H9 (cell line): ENCODE data around the gene B4GALT3. TPM values are rescaled to one million over a fixed set of nuclear protein-coding genes. Genes with fewer than 3 reads are reported as not detected.

Experiments used
- DNase-seq: peaks from one replicate; pipeline ENCODE4 v3.0.0-alpha.2; 2017
- H2AFZ ChIP-seq: one replicate; pipeline ENCODE4 v1.6.1; 2013; ENCODE audit warnings: mild to moderate bottlenecking, low read length, control low read depth, moderate library complexity
- H2AK5ac ChIP-seq: 2 replicates; pipeline ENCODE4 v1.6.1; 2013; ENCODE audit warnings: low read length, control low read depth, mixed read lengths; ENCODE audit not compliant: insufficient read length
- H2BK120ac ChIP-seq: one replicate; pipeline ENCODE4 v1.6.1; 2013; ENCODE audit warnings: low read depth, mild to moderate bottlenecking, low read length, control low read depth, inconsistent platforms; ENCODE audit not compliant: poor library complexity, severe bottlenecking
- H2BK12ac ChIP-seq: 2 replicates; pipeline ENCODE4 v1.6.1; 2013; ENCODE audit warnings: low read length, control low read depth, mixed read lengths, low read depth; ENCODE audit not compliant: insufficient read length
- H2BK15ac ChIP-seq: 2 replicates; pipeline ENCODE4 v1.6.1; 2013; ENCODE audit warnings: low read depth, low read length, control low read depth
- H2BK20ac ChIP-seq: one replicate; pipeline ENCODE4 v1.6.1; 2013; ENCODE audit warnings: low read depth, mild to moderate bottlenecking, low read length, control low read depth, inconsistent platforms; ENCODE audit not compliant: poor library complexity, severe bottlenecking
- H2BK5ac ChIP-seq: 2 replicates; pipeline ENCODE4 v1.6.1; 2013; ENCODE audit warnings: low read length, control low read depth, mixed read lengths; ENCODE audit not compliant: insufficient read length
- H3K14ac ChIP-seq: 2 replicates; pipeline ENCODE4 v1.6.1; 2013; ENCODE audit warnings: low read length, control low read depth; ENCODE audit not compliant: insufficient read depth
- H3K18ac ChIP-seq: 2 replicates; pipeline ENCODE4 v1.6.1; 2013; ENCODE audit warnings: low read depth, mild to moderate bottlenecking, mixed read lengths, low read length, control low read depth; ENCODE audit not compliant: insufficient read length
- H3K23ac ChIP-seq: 2 replicates; pipeline ENCODE4 v1.6.1; 2013; ENCODE audit warnings: low read length, control low read depth, mixed read lengths, low read depth; ENCODE audit not compliant: insufficient read length
- H3K23me2 ChIP-seq: 2 replicates; pipeline ENCODE4 v1.6.1; 2013; ENCODE audit warnings: low read depth, mild to moderate bottlenecking, mixed read lengths, low read length, control low read depth; ENCODE audit not compliant: insufficient read length, poor library complexity, severe bottlenecking
- H3K27ac ChIP-seq: 2 replicates; pipeline ENCODE4 v1.5.1; 2013; ENCODE audit warnings: low read length, control low read depth, mixed read lengths, low read depth; ENCODE audit not compliant: insufficient read length
- H3K27me3 ChIP-seq: 2 replicates; pipeline ENCODE4 v1.6.1; 2013; ENCODE audit warnings: low read length, control low read depth, inconsistent platforms; ENCODE audit not compliant: insufficient read depth
- H3K4ac ChIP-seq: 2 replicates; pipeline ENCODE4 v1.6.1; 2013; ENCODE audit warnings: low read depth, mild to moderate bottlenecking, control low read depth, inconsistent platforms, low read length, moderate library complexity
- H3K4me1 ChIP-seq: 2 replicates; pipeline ENCODE4 v1.6.1; 2013; ENCODE audit warnings: low read length, control low read depth, inconsistent platforms; ENCODE audit not compliant: insufficient read depth
- H3K4me2 ChIP-seq: 2 replicates; pipeline ENCODE4 v1.6.1; 2013; ENCODE audit warnings: low read length, control low read depth, mixed read lengths; ENCODE audit not compliant: insufficient read length, insufficient read depth
- H3K56ac ChIP-seq: 2 replicates; pipeline ENCODE4 v1.6.1; 2013; ENCODE audit warnings: low read depth, mild to moderate bottlenecking, mixed read lengths, low read length, control low read depth; ENCODE audit not compliant: insufficient read length
- H3K79me1 ChIP-seq: 2 replicates; pipeline ENCODE4 v1.6.1; 2013; ENCODE audit warnings: low read depth, mild to moderate bottlenecking, moderate library complexity, low read length, control low read depth, inconsistent platforms; ENCODE audit not compliant: insufficient read depth, poor library complexity, severe bottlenecking
- H3K79me2 ChIP-seq: 2 replicates; pipeline ENCODE4 v1.6.1; 2013; ENCODE audit warnings: low read length, control low read depth, inconsistent platforms; ENCODE audit not compliant: insufficient read depth
- H3K9ac ChIP-seq: 2 replicates; pipeline ENCODE4 v1.6.1; 2013; ENCODE audit warnings: low read length, control low read depth, mixed read lengths; ENCODE audit not compliant: insufficient read length; ENCODE audit errors: extremely low read depth
- H3K9me3 ChIP-seq: one replicate; pipeline ENCODE4 v1.6.1; 2013; ENCODE audit warnings: low read depth, low read length, inconsistent platforms; ENCODE audit not compliant: control insufficient read depth
- H3T11ph ChIP-seq: one replicate; pipeline ENCODE4 v1.6.1; 2013; ENCODE audit warnings: mild to moderate bottlenecking, low read length, control low read depth, inconsistent platforms
- H4K20me1 ChIP-seq: one replicate; pipeline ENCODE4 v1.6.1; 2013; ENCODE audit not compliant: control insufficient read depth, insufficient read length, insufficient read depth
- H4K5ac ChIP-seq: 2 replicates; pipeline ENCODE4 v1.6.1; 2013; ENCODE audit warnings: low read depth, mild to moderate bottlenecking, mixed read lengths, low read length, control low read depth; ENCODE audit not compliant: insufficient read length
- H4K8ac ChIP-seq: replicated peaks from 2 replicates; pipeline ENCODE4 v1.6.1; 2013; ENCODE audit warnings: low read length, control low read depth, mixed read lengths, low read depth; ENCODE audit not compliant: insufficient read length
- H4K91ac ChIP-seq: 2 replicates; pipeline ENCODE4 v1.6.1; 2013; ENCODE audit warnings: low read depth, mild to moderate bottlenecking, moderate library complexity, mixed read lengths, low read length, control low read depth; ENCODE audit not compliant: insufficient read length
- H3K27ac Mint-ChIP-seq, 3 experiments: 2 replicates in 2 of 3; 3 replicates in 1 of 3; pipeline ENCODE4 v1.8.0; 2020 to 2021; ENCODE audit warnings: mixed read lengths in 3 of 3, mild to moderate bottlenecking in 1 of 3, moderate library complexity in 1 of 3
- H3K27me3 Mint-ChIP-seq: 2 replicates; pipeline ENCODE4 v1.8.0; 2021; ENCODE audit warnings: low read depth, mild to moderate bottlenecking, moderate library complexity, mixed read lengths
- H3K36me3 Mint-ChIP-seq, 3 experiments: 2 replicates in 2 of 3; 3 replicates in 1 of 3; pipeline ENCODE4 v1.8.0; 2020 to 2021; ENCODE audit warnings: low read depth in 3 of 3, mixed read lengths in 3 of 3; ENCODE audit not compliant: insufficient read depth in 1 of 3
- H3K4me1 Mint-ChIP-seq, 2 experiments: 2 replicates each; pipeline ENCODE4 v1.8.0; 2020; ENCODE audit warnings: mixed read lengths in 2 of 2
- H3K4me3 Mint-ChIP-seq, 2 experiments: 2 replicates in 1 of 2; 3 replicates in 1 of 2; pipeline ENCODE4 v1.8.0; 2020 to 2021; ENCODE audit warnings: mild to moderate bottlenecking in 2 of 2, mixed read lengths in 2 of 2, moderate library complexity in 1 of 2
- H3K9me3 Mint-ChIP-seq, 2 experiments: 2 replicates in 1 of 2; 3 replicates in 1 of 2; pipeline ENCODE4 v1.8.0; 2020; ENCODE audit warnings: mild to moderate bottlenecking in 2 of 2, mixed read lengths in 2 of 2, moderate library complexity in 1 of 2
- CTCF ChIP-seq: fragments of 200-600 bp; sonication (generic); conservative IDR thresholded peaks from 3 replicates; pipeline ENCODE4 v1.8.0; 2021; ENCODE audit warnings: antibody characterized with exemption, mild to moderate bottlenecking
- WGBS: extraction: QIAGEN DNeasy Blood & Tissue Kit; methylation state at CpG from one replicate; pipeline ENCODE4 v1.1.7; 2013; ENCODE audit warnings: missing lambda C conversion rate, low lambda C conversion rate, mixed read lengths; ENCODE audit not compliant: insufficient read length; ENCODE audit errors: extremely low coverage; 5-methylcytosine and 5-hydroxymethylcytosine counted together
- total RNA-seq: library from RNA; stranded (reverse); gene quantifications from 2 replicates; pipeline ENCODE4 v1.2.1, GENCODE V29; 2021

B4GALT3 gene
- total RNA-seq, 1 experiment from 2014 or later, result 31.8 TPM

DNA sequence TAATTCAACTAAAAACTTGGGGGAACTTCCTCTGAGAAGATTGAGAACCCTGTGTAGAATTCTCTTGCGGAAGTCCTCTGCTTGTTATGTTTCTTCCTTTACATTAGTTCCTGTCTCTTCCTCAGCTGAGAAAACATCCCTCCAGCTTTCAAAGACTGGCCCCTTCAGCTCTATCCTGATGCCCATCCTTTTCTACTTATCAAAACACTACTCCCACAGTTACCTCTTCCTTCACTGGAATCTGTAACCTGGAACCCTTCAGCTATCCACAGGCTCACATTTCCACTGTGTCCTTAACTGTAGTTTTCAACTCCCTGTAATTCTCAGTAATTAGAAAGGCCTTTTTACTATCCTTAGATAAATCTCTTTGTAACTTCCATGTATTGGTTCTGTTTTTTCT lies 38.9 kb downstream of the B4GALT3 start:
- no peak overlapping the region for H3K4ac ChIP-seq
- no peak overlapping the region for H3K14ac ChIP-seq
- H3K18ac ChIP-seq, result no peak overlapping the region
- H3K4me1 ChIP-seq, result no peaks in the 10 kb centered on the region
- H4K5ac ChIP-seq, result no peak overlapping the region
- no peak overlapping the region for H3K9ac ChIP-seq
- H3K56ac ChIP-seq, result no peak overlapping the region
- H4K20me1 ChIP-seq, result no peaks in the 10 kb centered on the region
- no peak overlapping the region for H2BK15ac ChIP-seq
- Mint-ChIP-seq H3K27ac (no peak overlapping the region; a peak in 1 of 7 replicates), H3K9me3 (no peaks in the 10 kb centered on the region), H3K36me3 (peaks cover 0 to 2% (median 0%) of the 10 kb centered on the region in 3 experiments; a peak in 1 of 7 replicates), H3K4me3 (no peak overlapping the region), H3K4me1 (no peaks in the 10 kb centered on the region), H3K27me3 (no peaks in the 10 kb centered on the region)
- DNase-seq, result no peak
- H3K27ac ChIP-seq, result no peak overlapping the region
- no peak overlapping the region for H2AK5ac ChIP-seq
- peaks cover 4% of the 10 kb centered on the region for H3K79me1 ChIP-seq
- WGBS, result no CpG with 5 or more reads among the region's 1 CpG
- H3K4me2 ChIP-seq, result no peak overlapping the region
- H2AFZ ChIP-seq, result no peak overlapping the region
- H3K27me3 ChIP-seq, result no peaks in the 10 kb centered on the region
- no peak overlapping the region for H2BK12ac ChIP-seq
- H3K23me2 ChIP-seq, result peaks cover 4% of the 10 kb centered on the region
- peaks cover 3% of the 10 kb centered on the region; the same call in 1 of the 2 replicates for H3K79me2 ChIP-seq
- no peaks in the 10 kb centered on the region for H3K9me3 ChIP-seq
- H4K91ac ChIP-seq, result no peak overlapping the region
- H2BK20ac ChIP-seq, result no peak overlapping the region
- H4K8ac ChIP-seq, result no peak overlapping the region
- H3K23ac ChIP-seq, result no peak overlapping the region
- H3T11ph ChIP-seq, result no peak overlapping the region
- no peak for TF ChIP-seq CTCF
- H2BK5ac ChIP-seq, result no peak overlapping the region
- no peak overlapping the region for H2BK120ac ChIP-seq
